Dermis blood vessel endothelial cell (primary cell): ENCODE data around the gene PPP1R9A. TPM values are rescaled to one million over a fixed set of nuclear protein-coding genes. Genes with fewer than 3 reads are reported as not detected.

Experiments
- DNase-seq: peaks from one replicate; pipeline ENCODE4 v3.0.0; 2010
- total RNA-seq: library from RNA; depleted of rRNA; stranded (reverse); fragments of >200 nt; gene quantifications from 2 replicates; pipeline ENCODE4 v1.2.3, GENCODE V29; 2014

PPP1R9A gene
- total RNA-seq, 1 donor from 2014 or later = 19.2 TPM

DNA sequence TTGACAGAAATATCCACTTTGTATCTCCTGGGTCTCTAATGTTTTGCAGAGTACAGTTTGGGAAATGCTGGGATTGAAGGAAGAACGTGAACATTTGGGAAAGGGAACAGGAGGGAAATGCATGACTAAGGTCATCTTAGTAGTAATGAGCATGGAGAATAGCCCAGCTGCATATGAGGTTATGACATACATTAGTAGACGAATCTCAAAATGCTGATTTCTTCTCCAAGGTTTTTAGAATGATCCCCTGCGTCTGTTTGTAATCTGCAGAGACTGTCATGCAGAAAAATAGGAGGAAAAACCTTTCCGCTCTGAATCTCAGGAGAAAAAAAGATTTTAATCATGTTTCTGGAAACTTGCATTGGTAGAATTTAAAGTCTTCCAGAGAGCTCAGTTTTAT lies 133.6 kb downstream of the PPP1R9A start:
- DNase-seq = no peak

DNA sequence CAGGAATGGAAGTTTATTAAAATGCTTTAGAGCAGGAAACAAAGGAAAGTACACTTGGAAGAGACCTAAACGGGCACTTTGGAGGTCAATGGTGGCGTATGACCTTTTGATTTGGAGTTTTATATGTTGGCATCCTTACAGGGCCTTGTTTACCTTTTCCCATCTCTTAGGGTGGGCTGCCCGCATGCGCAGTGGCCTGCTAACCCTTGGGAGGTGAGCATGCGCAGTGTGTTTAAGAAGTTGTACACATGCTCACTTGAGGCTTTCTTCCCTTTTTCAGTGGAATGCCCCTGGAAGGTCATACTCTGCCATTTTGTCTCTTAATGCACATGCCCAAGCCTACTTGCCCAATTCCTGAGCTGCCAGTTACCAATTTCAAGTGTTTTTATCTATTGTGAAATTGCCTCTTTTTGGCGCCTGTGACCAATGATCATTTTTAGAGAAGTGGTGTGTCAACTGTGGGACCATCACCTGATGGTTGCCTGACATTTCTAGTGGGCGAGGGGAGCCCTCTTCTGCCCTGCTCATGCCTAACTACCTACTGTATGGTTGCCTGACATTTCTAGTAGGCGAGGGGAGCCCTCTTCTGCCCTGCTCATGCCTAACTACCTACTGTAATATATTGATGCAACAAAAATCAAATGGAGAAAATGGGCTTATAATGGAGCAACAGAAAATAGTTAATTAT lies 138.0 kb downstream of the PPP1R9A start:
- peak; percentile 45 for DNase-seq

DNA sequence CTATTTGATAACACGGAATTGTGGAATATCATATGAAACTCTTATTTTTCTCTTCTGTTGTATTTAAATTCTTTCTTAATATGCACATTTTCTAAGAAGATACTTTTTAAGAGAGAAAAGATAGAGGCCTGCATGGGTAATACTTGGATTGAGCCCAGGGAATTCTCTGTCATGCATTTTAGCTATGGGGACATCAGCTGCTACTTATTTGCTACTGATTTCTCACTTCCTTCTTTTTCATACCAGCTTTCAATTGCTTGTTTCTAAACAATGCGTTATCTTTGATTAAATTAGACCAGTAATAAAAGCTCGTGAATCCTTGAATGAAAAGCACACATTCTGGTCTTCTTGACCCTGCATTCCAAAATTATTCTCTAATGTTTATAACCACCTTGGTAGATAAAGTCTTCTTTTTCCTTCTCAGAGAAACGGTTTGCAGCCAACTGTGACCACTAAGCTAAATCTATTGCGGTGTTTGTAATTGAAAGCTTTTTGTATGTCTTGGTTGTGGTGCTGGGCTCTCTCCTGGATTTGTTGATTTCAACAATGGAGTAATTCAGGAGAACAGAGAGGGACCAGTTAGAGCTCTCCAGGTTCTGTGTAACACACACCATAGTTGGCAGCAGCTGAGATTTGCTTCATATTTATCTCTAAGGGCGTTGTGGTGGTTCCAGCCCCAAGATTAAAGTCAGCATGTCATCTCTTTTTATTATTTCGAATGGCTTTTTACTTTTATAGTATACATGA lies 139.3 kb downstream of the PPP1R9A start:
- DNase-seq = no peak

GRCh38 chr7:95047291-95047690 lies 139.9 kb downstream of the PPP1R9A start:
- DNase-seq = no peak

GRCh38 chr7:95052566-95053094 lies 145.2 kb downstream of the PPP1R9A start:
- DNase-seq = no peak

GRCh38 chr7:95054386-95054785 lies 147.0 kb downstream of the PPP1R9A start:
- no peak for DNase-seq

DNA sequence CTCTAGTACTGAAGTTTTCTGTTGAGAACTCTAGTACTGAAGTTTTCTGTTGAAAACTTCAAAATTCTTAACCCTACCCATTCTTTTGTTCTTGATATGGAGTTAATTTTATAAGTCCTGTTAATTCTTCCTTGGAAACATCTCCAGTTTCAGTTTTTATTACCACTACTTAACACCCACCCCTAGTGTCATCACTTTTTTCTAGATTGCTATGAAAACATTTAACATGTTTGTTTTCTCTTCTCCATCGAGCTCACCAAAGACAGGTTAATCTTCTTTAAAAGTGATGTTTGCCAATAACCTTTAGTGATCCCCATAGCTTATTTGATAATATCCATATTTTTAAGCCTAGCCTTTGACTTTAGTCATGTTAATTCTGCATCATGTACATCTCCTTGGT lies 147.9 kb downstream of the PPP1R9A start:
- DNase-seq = no peak

- no peak for DNase-seq
Measured at GRCh38 chr7:95056107-95056739, 148.8 kb downstream of the PPP1R9A start.

DNA sequence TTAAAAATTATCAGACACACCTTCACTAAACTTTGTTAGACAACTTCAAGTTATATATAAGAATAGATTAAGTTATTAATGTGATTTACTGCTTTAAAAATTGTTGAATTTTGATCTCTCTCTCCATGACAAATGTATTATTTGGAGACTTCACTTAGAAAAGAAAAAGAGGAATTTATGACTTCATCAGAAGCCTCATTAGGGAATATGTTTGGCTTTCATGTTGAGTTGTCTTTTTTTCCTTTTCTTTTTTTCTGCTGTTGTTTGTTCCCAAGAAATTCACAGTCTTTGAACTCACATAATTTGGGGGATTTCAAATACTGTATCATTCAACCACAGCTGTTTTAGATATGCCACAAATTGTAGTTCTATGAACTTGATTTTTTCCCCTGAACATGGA lies 149.5 kb downstream of the PPP1R9A start:
- DNase-seq = no peak

DNA sequence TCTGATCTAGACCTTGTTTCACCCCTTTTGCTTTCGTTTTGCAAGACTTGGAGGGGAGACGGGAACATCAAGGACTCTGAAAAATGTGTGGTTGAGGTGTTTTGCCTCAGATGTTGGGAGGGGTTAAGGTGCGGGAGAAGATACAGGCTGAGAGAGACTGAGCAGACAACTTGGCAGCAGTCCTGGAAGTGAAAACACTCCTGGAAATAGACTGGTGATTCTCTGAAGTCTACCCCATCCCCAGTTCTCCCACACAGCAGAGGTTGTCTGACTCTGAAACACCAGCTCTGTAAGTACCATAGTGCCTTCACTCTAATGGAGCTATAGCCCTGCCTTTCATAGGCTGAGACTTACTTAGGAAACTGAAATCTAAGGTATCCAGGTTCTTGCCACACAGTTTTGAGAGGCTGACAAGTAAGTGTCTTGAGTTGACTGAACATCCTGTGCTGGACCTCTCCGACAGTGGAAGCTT lies 152.5 kb downstream of the PPP1R9A start:
- DNase-seq = no peak

GRCh38 chr7:95062901-95063300 lies 155.5 kb downstream of the PPP1R9A start:
- DNase-seq = no peak

DNA sequence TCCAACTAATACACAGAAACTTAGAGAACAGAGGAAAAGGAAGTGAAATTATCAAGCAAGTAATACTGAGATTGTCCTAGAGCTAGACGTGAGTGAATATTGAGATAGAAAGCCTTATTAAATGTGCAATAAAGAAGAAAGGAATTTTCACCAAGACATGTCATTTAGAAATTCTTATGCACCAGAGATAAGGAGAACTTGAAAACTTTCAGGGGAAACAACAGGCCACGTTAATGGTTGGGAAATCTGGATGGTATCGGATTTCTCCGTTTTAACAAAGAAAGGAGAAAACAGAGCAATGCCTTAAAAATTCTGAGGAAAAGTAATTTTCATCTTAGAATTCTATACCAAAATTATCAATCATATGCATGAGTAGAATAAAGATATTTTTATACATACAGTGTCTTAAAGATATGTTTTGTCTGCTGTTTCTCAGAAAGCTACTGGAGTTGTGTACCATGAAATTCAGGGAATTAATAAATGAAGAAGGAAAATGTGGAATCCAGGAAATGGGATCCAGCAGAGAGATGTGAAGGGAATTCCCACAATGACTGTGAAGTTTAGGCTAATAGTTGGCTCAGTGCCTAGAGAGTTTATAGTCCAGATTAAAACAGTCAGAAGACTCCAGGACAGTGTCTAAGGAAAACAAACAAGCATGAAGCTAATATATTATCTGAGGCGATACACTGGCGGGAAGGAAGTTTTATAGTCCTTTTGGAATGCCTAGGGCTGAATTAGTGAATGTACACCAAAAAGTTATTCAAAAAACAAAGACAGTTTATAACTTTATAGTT lies 159.5 kb downstream of the PPP1R9A start:
- peak; percentile 42 for DNase-seq

GRCh38 chr7:95088536-95089215 lies 181.3 kb downstream of the PPP1R9A start:
- DNase-seq = no peak

GRCh38 chr7:95089414-95090315 lies 182.3 kb downstream of the PPP1R9A start:
- no peak for DNase-seq

DNA sequence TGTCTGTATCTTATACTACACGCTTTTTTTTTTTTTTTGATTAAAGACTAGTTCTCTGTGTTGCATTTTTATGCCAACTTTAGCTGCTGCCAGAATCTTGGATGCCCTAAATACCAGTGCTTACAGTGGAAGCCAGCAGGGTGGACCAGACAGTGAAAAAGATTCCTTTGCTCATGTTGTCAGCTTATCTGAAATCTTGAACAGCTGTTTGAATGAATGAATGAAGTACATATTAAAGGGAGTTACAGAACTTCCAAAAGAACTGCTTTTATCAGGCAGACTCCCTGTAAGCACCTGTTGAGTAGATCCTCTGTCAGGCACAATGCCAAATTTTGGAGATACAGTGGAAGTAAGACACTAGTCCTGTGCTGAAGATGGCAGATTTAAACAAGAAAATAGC lies 184.9 kb downstream of the PPP1R9A start:
- no peak for DNase-seq

DNA sequence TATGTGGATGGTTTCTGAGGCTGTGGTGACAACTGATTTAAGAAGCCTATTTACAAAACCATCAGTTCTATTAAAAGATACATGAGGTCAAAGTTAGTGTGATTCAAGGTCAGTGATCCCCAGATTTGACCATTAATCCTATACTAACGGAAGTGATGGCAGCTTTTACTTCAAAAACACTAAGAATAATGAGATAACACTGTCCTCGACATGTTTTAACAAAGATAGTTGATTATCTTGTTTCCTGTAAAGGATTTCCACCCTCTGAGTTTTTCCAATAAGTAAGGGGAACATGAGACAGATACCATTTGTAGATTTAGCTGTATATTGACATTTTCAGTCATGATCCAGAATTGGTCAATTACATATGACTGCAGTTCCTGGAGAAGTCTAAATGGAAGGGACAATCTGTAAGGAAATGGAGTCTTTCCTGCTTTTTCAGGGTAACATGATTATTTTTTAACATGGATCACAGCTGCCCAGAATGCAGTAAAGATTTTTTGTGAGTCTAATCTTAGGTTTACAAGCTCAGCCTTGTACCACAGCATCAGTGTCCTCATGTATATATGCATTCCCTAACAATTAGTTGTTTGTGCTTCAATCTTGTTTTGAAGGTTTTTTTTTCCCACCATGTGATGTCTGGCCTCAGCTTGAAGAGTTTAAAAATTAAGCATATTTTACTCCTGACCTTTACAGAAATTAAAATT lies 188.0 kb downstream of the PPP1R9A start:
- no peak for DNase-seq

DNA sequence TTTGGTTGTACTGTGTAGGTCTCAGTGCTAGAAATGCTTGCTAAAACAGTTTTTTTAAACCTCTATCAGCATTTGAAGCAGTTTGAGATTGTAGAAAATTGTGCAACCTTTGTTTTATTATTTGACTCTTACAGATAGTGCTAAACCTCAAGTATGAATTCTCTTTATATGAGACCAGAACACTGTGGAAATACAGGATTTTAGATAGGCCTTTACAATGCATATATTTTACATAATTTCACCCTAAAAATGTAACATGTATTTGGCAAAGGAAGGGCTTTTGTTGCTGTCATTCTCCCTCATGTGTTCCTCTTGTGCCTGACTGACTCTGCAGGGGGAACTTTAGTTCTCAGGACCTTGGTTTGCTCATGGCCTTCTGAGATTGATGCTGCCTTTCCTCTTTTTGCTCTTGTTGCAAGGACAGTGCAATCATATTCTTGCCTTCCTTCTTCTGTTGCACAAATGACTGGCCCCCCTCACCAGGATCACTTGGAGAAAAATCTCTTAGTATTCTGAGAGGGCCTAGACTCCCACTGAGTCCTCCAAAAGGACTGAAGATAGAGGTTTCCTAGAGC lies 188.7 kb downstream of the PPP1R9A start:
- DNase-seq = no peak

DNA sequence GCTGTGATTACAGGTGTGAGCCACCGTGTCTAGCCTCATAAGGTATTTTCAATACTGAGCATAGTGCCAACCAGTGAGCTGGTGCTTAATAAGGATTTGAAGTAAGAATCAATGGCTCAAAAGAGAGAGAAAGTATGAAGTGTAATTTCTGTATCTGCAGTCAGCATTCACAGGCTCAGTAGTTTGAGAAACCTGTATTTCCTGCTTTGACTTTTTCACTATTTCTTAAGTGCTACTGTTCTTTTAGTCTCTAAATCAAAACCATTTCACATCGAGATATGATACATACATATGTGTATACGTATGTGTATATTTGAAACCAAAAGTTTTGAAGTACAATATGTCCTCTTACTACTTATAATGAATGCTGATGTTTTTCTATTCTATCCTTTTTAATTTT lies 189.9 kb downstream of the PPP1R9A start:
- no peak for DNase-seq

GRCh38 chr7:95097851-95098250 lies 190.5 kb downstream of the PPP1R9A start:
- DNase-seq = no peak

DNA sequence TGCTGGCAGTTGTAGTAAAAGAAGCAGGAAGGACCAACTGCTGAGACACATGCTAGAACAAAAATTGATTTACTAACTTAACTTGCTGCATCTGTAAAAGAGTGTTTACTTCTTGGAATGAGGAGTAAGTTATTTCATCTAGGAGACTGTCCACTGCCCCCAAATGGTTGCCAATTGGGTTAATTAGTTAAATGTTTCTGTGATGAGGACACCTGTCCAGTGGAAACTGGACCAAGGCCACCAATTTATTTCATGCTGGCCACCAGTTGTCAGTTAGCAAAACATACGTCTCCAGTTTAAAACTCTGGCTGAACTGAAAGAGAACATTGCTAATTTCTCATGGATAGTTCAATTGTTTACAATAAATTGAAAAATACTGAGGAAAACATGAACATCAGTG lies 191.7 kb downstream of the PPP1R9A start:
- no peak for DNase-seq
